ENCODE results near the gene LRRC4C.

LRRC4C gene

DNA sequence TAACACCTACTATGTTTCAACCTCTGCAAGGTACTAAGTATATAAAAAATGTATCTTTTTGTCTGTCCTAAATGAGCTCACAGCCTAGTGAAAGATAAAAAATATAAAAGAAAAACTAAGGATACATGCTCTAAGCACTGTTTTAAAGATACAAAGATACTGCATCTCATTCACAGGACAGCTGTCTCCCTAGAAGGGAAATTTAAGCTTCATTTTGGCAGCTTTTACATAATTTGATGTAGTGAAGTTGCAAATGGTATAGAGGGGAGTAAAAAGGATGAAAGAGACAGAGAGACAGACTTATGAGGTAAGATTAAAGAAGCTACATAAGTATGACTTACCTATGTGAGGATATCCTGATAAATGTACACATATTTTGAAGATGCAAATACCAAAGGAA is 53.6 kb downstream of the LRRC4C start:
- Histone ChIP-seq H3K79me1 (replicated peaks; ENCODE audit: low read length, poor library complexity, severe bottlenecking) (no peaks in the 10 kb centered on the region), H3K4me2 (ENCODE audit: low read length, poor library complexity, severe bottlenecking) (no peak overlapping the region), H3K18ac (ENCODE audit: low read depth in 1 of 2, low read length in 2 of 2) (no peak overlapping the region)

GRCh38 chr11:41404109-41404508 is 55.3 kb downstream of the LRRC4C start:
- no peak overlapping the region for H3K18ac ChIP-seq (ENCODE audit: low read depth in 1 of 2, low read length in 2 of 2)
- no peaks in the 10 kb centered on the region for H3K36me3 ChIP-seq (ENCODE audit: control insufficient read depth in 1 of 2, insufficient read depth in 2 of 2, low read depth in 1 of 2, low read length in 2 of 2)
- no peak overlapping the region for H2BK15ac ChIP-seq (ENCODE audit: low read depth, poor library complexity, severe bottlenecking)
- H2BK12ac ChIP-seq (ENCODE audit: low read length in 2 of 2): no peak overlapping the region
- H4K8ac ChIP-seq (ENCODE audit: low read length): no peak overlapping the region
- H3K4me2 ChIP-seq (ENCODE audit: low read length, poor library complexity, severe bottlenecking): no peak overlapping the region
- no peak overlapping the region for H2AK5ac ChIP-seq (ENCODE audit: low read length, severe bottlenecking)
- H2BK120ac ChIP-seq (ENCODE audit: low read depth, low read length): no peak overlapping the region
- 64% methylated on average over 1 of the region's 2 CpGs for WGBS
- no peak for DNase-seq
- H3K27ac ChIP-seq (ENCODE audit: low read length, poor library complexity, severe bottlenecking): no peak overlapping the region
- no peak overlapping the region for H2BK5ac ChIP-seq (ENCODE audit: low read depth, low read length, poor library complexity, severe bottlenecking)
- no peak overlapping the region for H3K4ac ChIP-seq (ENCODE audit: low read depth in 1 of 2, low read length in 2 of 2)
- no peak overlapping the region for H4K91ac ChIP-seq (ENCODE audit: low read length)
- no peaks in the 10 kb centered on the region for H3K4me1 ChIP-seq (ENCODE audit: control insufficient read depth, insufficient read depth, low read depth, low read length)
- H3K14ac ChIP-seq (ENCODE audit: low read length in 2 of 2): no peak overlapping the region
- H3K23ac ChIP-seq (ENCODE audit: low read length in 2 of 2): no peak overlapping the region
- no peaks in the 10 kb centered on the region for H3K9me3 ChIP-seq (ENCODE audit: control insufficient read depth, low read length)
- no peak overlapping the region for H3K4me3 ChIP-seq (ENCODE audit: insufficient read depth in 1 of 2, low read depth in 1 of 2, low read length in 2 of 2)
- H2AFZ ChIP-seq (ENCODE audit: low read depth, low read length): no peak overlapping the region
- H3K79me1 ChIP-seq (replicated peaks; ENCODE audit: low read length, poor library complexity, severe bottlenecking): no peaks in the 10 kb centered on the region
- H3K27me3 ChIP-seq (ENCODE audit: control insufficient read depth in 1 of 2, insufficient read depth in 1 of 2, low read length in 2 of 2): no peaks in the 10 kb centered on the region
- H3K9ac ChIP-seq (ENCODE audit: low read length): no peak overlapping the region

More for the DNA sequence above, 53.6 kb downstream of the LRRC4C start:
- no peak overlapping the region for H2BK15ac ChIP-seq (ENCODE audit: low read depth, poor library complexity, severe bottlenecking)
- no peak overlapping the region for H4K8ac ChIP-seq (ENCODE audit: low read length)
- H3K23ac ChIP-seq (ENCODE audit: low read length in 2 of 2): no peak overlapping the region
- no peaks in the 10 kb centered on the region for H3K27me3 ChIP-seq (ENCODE audit: control insufficient read depth in 1 of 2, insufficient read depth in 1 of 2, low read length in 2 of 2)
- H3K9me3 ChIP-seq (ENCODE audit: control insufficient read depth, low read length): no peaks in the 10 kb centered on the region
- no peak overlapping the region for H3K9ac ChIP-seq (ENCODE audit: low read length)
- no peak overlapping the region for H4K91ac ChIP-seq (ENCODE audit: low read length)
- H2AFZ ChIP-seq (ENCODE audit: low read depth, low read length): no peak overlapping the region
- no peak overlapping the region for H3K4me3 ChIP-seq (ENCODE audit: insufficient read depth in 1 of 2, low read depth in 1 of 2, low read length in 2 of 2)
- no peak overlapping the region for H3K14ac ChIP-seq (ENCODE audit: low read length in 2 of 2)
- no peak overlapping the region for H2AK5ac ChIP-seq (ENCODE audit: low read length, severe bottlenecking)
- H2BK12ac ChIP-seq (ENCODE audit: low read length in 2 of 2): no peak overlapping the region
- H2BK5ac ChIP-seq (ENCODE audit: low read depth, low read length, poor library complexity, severe bottlenecking): no peak overlapping the region
- H3K4me1 ChIP-seq (ENCODE audit: control insufficient read depth, insufficient read depth, low read depth, low read length): no peaks in the 10 kb centered on the region
- no peak overlapping the region for H3K27ac ChIP-seq (ENCODE audit: low read length, poor library complexity, severe bottlenecking)
- H2BK120ac ChIP-seq (ENCODE audit: low read depth, low read length): no peak overlapping the region
- no peaks in the 10 kb centered on the region for H3K36me3 ChIP-seq (ENCODE audit: control insufficient read depth in 1 of 2, insufficient read depth in 2 of 2, low read depth in 1 of 2, low read length in 2 of 2)
- no peak overlapping the region for H3K4ac ChIP-seq (ENCODE audit: low read depth in 1 of 2, low read length in 2 of 2)
- DNase-seq: no peak

- 70% methylated on average over 2 of the region's 2 CpGs for WGBS
- H3K4me3 ChIP-seq (ENCODE audit: insufficient read depth in 1 of 2, low read depth in 1 of 2, low read length in 2 of 2): no peak overlapping the region
- no peak overlapping the region for H4K8ac ChIP-seq (ENCODE audit: low read length)
- H3K4ac ChIP-seq (ENCODE audit: low read depth in 1 of 2, low read length in 2 of 2): no peak overlapping the region
- no peaks in the 10 kb centered on the region for H3K36me3 ChIP-seq (ENCODE audit: control insufficient read depth in 1 of 2, insufficient read depth in 2 of 2, low read depth in 1 of 2, low read length in 2 of 2)
- no peak overlapping the region for H2BK120ac ChIP-seq (ENCODE audit: low read depth, low read length)
- no peak overlapping the region for H2BK15ac ChIP-seq (ENCODE audit: low read depth, poor library complexity, severe bottlenecking)
- no peak overlapping the region for H3K23ac ChIP-seq (ENCODE audit: low read length in 2 of 2)
- no peaks in the 10 kb centered on the region for H3K4me1 ChIP-seq (ENCODE audit: control insufficient read depth, insufficient read depth, low read depth, low read length)
- H2AK5ac ChIP-seq (ENCODE audit: low read length, severe bottlenecking): no peak overlapping the region
- no peak overlapping the region for H4K91ac ChIP-seq (ENCODE audit: low read length)
- no peak overlapping the region for H3K14ac ChIP-seq (ENCODE audit: low read length in 2 of 2)
- H3K18ac ChIP-seq (ENCODE audit: low read depth in 1 of 2, low read length in 2 of 2): no peak overlapping the region
- no peak for DNase-seq
- no peaks in the 10 kb centered on the region for H3K27me3 ChIP-seq (ENCODE audit: control insufficient read depth in 1 of 2, insufficient read depth in 1 of 2, low read length in 2 of 2)
- no peaks in the 10 kb centered on the region for H3K9me3 ChIP-seq (ENCODE audit: control insufficient read depth, low read length)
- no peak overlapping the region for H3K9ac ChIP-seq (ENCODE audit: low read length)
- no peak overlapping the region for H3K4me2 ChIP-seq (ENCODE audit: low read length, poor library complexity, severe bottlenecking)
- no peak overlapping the region for H2BK12ac ChIP-seq (ENCODE audit: low read length in 2 of 2)
- no peaks in the 10 kb centered on the region for H3K79me1 ChIP-seq (replicated peaks; ENCODE audit: low read length, poor library complexity, severe bottlenecking)
- no peak overlapping the region for H2AFZ ChIP-seq (ENCODE audit: low read depth, low read length)
- H3K27ac ChIP-seq (ENCODE audit: low read length, poor library complexity, severe bottlenecking): no peak overlapping the region
- no peak overlapping the region for H2BK5ac ChIP-seq (ENCODE audit: low read depth, low read length, poor library complexity, severe bottlenecking)
Observed at GRCh38 chr11:41403458-41403857, 56.0 kb downstream of the LRRC4C start.

- Histone ChIP-seq H3K4me2 (ENCODE audit: low read length, poor library complexity, severe bottlenecking) (no peak overlapping the region), H3K18ac (ENCODE audit: low read depth in 1 of 2, low read length in 2 of 2) (no peak overlapping the region), H3K9ac (ENCODE audit: low read length) (no peak overlapping the region), H2BK5ac (ENCODE audit: low read depth, low read length, poor library complexity, severe bottlenecking) (no peak overlapping the region), H2BK15ac (ENCODE audit: low read depth, poor library complexity, severe bottlenecking) (no peak overlapping the region), H2AK5ac (ENCODE audit: low read length, severe bottlenecking) (no peak overlapping the region), H3K9me3 (ENCODE audit: control insufficient read depth, low read length) (no peaks in the 10 kb centered on the region), H3K79me1 (replicated peaks; ENCODE audit: low read length, poor library complexity, severe bottlenecking) (no peaks in the 10 kb centered on the region), H4K8ac (ENCODE audit: low read length) (no peak overlapping the region), H2BK120ac (ENCODE audit: low read depth, low read length) (no peak overlapping the region), H3K27ac (ENCODE audit: low read length, poor library complexity, severe bottlenecking) (no peak overlapping the region), H3K23ac (ENCODE audit: low read length in 2 of 2) (no peak overlapping the region), H4K91ac (ENCODE audit: low read length) (no peak overlapping the region), H3K14ac (ENCODE audit: low read length in 2 of 2) (no peak overlapping the region), H3K4me1 (ENCODE audit: control insufficient read depth, insufficient read depth, low read depth, low read length) (no peaks in the 10 kb centered on the region), H2BK12ac (ENCODE audit: low read length in 2 of 2) (no peak overlapping the region), H3K27me3 (ENCODE audit: control insufficient read depth in 1 of 2, insufficient read depth in 1 of 2, low read length in 2 of 2) (no peaks in the 10 kb centered on the region), H3K36me3 (ENCODE audit: control insufficient read depth in 1 of 2, insufficient read depth in 2 of 2, low read depth in 1 of 2, low read length in 2 of 2) (no peaks in the 10 kb centered on the region), H2AFZ (ENCODE audit: low read depth, low read length) (no peak overlapping the region), H3K4ac (ENCODE audit: low read depth in 1 of 2, low read length in 2 of 2) (no peak overlapping the region), H3K4me3 (ENCODE audit: insufficient read depth in 1 of 2, low read depth in 1 of 2, low read length in 2 of 2) (no peak overlapping the region)
- DNase-seq: no peak
- no CpG with 5 or more reads among the region's 1 CpG for WGBS
Observed at GRCh38 chr11:41400819-41401382, 58.6 kb downstream of the LRRC4C start.

Data from mesenchymal stem cell (in vitro differentiated cells and primary cell).